Body of pancreas (tissue), 4 donors: Measurements from ENCODE around the gene CCDC89.

Experiments used
- POLR2A ChIP-seq, 3 donors: fragments of 450-650 bp; IDR thresholded peaks; one replicate each; pipeline ENCODE4 v1.6.1; 2016; ENCODE audit warnings: antibody characterized with exemption in 3 of 3, mild to moderate bottlenecking in 2 of 3
- TF ChIP-seq, protein P1 (sequence below), 7 experiments: fragments of 450-650 bp in 4 of 7; fragments of 200-600 bp in 3 of 7; sonication (generic) in 3 of 7; IDR thresholded peaks; one replicate each; pipeline ENCODE4 v1.5.1; 2016 to 2019; ENCODE audit warnings: antibody characterized with exemption in 7 of 7

DNA sequence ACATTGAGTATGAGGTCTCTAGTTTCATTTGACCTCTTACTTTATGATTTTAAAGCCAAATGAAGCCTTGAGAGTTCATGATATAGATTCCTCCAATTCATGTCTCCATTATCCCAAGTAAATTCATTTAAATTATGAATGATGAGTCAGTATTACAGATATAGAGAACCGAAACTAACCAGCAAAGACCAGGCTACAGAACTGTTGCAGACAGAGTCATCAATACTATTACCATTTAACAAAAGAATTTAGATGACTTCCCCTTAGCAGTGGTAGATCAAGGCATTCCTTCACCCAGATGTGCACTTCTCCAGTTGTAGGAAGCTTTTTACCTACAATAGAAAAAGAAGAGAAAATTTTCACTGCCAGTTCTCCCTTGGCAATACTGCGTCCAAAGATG is 11.8 kb upstream of the CCDC89 start:
- TF ChIP-seq, protein P1, sequence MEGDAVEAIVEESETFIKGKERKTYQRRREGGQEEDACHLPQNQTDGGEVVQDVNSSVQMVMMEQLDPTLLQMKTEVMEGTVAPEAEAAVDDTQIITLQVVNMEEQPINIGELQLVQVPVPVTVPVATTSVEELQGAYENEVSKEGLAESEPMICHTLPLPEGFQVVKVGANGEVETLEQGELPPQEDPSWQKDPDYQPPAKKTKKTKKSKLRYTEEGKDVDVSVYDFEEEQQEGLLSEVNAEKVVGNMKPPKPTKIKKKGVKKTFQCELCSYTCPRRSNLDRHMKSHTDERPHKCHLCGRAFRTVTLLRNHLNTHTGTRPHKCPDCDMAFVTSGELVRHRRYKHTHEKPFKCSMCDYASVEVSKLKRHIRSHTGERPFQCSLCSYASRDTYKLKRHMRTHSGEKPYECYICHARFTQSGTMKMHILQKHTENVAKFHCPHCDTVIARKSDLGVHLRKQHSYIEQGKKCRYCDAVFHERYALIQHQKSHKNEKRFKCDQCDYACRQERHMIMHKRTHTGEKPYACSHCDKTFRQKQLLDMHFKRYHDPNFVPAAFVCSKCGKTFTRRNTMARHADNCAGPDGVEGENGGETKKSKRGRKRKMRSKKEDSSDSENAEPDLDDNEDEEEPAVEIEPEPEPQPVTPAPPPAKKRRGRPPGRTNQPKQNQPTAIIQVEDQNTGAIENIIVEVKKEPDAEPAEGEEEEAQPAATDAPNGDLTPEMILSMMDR (IDR thresholded peaks at IDR 0.05), result no peak
- no peak for TF ChIP-seq POLR2A (IDR thresholded peaks at IDR 0.05)
